ENCODE results near the gene MED22.
A peak's percentile ranks its signal among the peaks of the same experiment; 100 is the strongest.

The MED22 gene

GRCh38 chr9:133375724-133376654 lies 28.1 kb upstream of the MED22 start, which contains the start of the genes STKLD1 and SURF4 (continued):
- TF ChIP-seq ZSCAN30 (tag by site-specific recombination; IDR thresholded peaks at IDR 0.05): peak; percentile 79; the same call in 1 of the 2 replicates
- TF ChIP-seq, protein P1, sequence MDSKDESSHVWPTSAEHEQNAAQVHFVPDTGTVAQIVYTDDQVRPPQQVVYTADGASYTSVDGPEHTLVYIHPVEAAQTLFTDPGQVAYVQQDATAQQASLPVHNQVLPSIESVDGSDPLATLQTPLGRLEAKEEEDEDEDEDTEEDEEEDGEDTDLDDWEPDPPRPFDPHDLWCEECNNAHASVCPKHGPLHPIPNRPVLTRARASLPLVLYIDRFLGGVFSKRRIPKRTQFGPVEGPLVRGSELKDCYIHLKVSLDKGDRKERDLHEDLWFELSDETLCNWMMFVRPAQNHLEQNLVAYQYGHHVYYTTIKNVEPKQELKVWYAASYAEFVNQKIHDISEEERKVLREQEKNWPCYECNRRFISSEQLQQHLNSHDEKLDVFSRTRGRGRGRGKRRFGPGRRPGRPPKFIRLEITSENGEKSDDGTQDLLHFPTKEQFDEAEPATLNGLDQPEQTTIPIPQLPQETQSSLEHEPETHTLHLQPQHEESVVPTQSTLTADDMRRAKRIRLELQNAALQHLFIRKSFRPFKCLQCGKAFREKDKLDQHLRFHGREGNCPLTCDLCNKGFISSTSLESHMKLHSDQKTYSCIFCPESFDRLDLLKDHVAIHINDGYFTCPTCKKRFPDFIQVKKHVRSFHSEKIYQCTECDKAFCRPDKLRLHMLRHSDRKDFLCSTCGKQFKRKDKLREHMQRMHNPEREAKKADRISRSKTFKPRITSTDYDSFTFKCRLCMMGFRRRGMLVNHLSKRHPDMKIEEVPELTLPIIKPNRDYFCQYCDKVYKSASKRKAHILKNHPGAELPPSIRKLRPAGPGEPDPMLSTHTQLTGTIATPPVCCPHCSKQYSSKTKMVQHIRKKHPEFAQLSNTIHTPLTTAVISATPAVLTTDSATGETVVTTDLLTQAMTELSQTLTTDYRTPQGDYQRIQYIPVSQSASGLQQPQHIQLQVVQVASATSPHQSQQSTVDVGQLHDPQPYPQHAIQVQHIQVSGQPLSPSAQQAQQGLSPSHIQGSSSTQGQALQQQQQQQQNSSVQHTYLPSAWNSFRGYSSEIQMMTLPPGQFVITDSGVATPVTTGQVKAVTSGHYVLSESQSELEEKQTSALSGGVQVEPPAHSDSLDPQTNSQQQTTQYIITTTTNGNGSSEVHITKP (tag by site-specific recombination; IDR thresholded peaks at IDR 0.05): no peak
- no peak for TF ChIP-seq ZNF341 (tag by site-specific recombination; IDR thresholded peaks at IDR 0.05; ENCODE audit: low read depth)
- TF ChIP-seq ZNF398 (tag by site-specific recombination; IDR thresholded peaks at IDR 0.05): no peak
- TF ChIP-seq ZNF311 (tag by site-specific recombination; IDR thresholded peaks at IDR 0.05; ENCODE audit: borderline replicate concordance): no peak
- TF ChIP-seq ZNF624 (tag by site-specific recombination; IDR thresholded peaks at IDR 0.05): no peak
- TF ChIP-seq ZNF514 (tag by site-specific recombination; IDR thresholded peaks at IDR 0.05): no peak
- TF ChIP-seq ZNF473 (tag by site-specific recombination; IDR thresholded peaks at IDR 0.05): no peak
- TF ChIP-seq ZNF24 (tag by site-specific recombination; IDR thresholded peaks at IDR 0.05): no peak
- TF ChIP-seq, protein P2, sequence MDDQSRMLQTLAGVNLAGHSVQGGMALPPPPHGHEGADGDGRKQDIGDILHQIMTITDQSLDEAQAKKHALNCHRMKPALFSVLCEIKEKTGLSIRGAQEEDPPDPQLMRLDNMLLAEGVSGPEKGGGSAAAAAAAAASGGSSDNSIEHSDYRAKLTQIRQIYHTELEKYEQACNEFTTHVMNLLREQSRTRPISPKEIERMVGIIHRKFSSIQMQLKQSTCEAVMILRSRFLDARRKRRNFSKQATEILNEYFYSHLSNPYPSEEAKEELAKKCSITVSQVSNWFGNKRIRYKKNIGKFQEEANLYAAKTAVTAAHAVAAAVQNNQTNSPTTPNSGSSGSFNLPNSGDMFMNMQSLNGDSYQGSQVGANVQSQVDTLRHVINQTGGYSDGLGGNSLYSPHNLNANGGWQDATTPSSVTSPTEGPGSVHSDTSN (CRISPR knock-in tag; IDR thresholded peaks at IDR 0.05): 0 out of 2 replicates have a peak, but pooled peaks have one; percentile 18
- no peak for TF ChIP-seq ZNF184 (tag by site-specific recombination; IDR thresholded peaks at IDR 0.05)
- TF ChIP-seq SALL2 (tag by site-specific recombination; IDR thresholded peaks at IDR 0.05; ENCODE audit: borderline replicate concordance): no peak
- TF ChIP-seq KLF1 (tag by site-specific recombination; IDR thresholded peaks at IDR 0.05): peak; percentile 42; the same call in 1 of the 2 replicates
- TF ChIP-seq ZNF768 (tag by site-specific recombination; IDR thresholded peaks at IDR 0.05): no peak
- no peak for TF ChIP-seq SETDB1 (IDR thresholded peaks at IDR 0.05; ENCODE audit: insufficient read length, low read length)
- peak; percentile 97 for TF ChIP-seq GLIS2 (tag by site-specific recombination; IDR thresholded peaks at IDR 0.05)
- TF ChIP-seq ZNF692 (tag by site-specific recombination; IDR thresholded peaks at IDR 0.05): peak; percentile 100
- TF ChIP-seq ZNF701 (tag by site-specific recombination; IDR thresholded peaks at IDR 0.05): no peak
- no peak for TF ChIP-seq BCL11B (tag by site-specific recombination; IDR thresholded peaks at IDR 0.05; ENCODE audit: low read depth)
- no peak for TF ChIP-seq ZNF544 (tag by site-specific recombination; IDR thresholded peaks at IDR 0.05)
- no peak for TF ChIP-seq GLI2 (tag by site-specific recombination; IDR thresholded peaks at IDR 0.05; ENCODE audit: borderline replicate concordance, low read depth)
- no peak for TF ChIP-seq ZNF175 (tag by site-specific recombination; IDR thresholded peaks at IDR 0.05)
- TF ChIP-seq ZNF16 (tag by site-specific recombination; IDR thresholded peaks at IDR 0.05; ENCODE audit: low read depth): no peak
- peak; percentile 57 for TF ChIP-seq SP3 (tag by site-specific recombination; IDR thresholded peaks at IDR 0.05)
- TF ChIP-seq ZNF677 (tag by site-specific recombination; IDR thresholded peaks at IDR 0.05): no peak
- TF ChIP-seq, protein P3, sequence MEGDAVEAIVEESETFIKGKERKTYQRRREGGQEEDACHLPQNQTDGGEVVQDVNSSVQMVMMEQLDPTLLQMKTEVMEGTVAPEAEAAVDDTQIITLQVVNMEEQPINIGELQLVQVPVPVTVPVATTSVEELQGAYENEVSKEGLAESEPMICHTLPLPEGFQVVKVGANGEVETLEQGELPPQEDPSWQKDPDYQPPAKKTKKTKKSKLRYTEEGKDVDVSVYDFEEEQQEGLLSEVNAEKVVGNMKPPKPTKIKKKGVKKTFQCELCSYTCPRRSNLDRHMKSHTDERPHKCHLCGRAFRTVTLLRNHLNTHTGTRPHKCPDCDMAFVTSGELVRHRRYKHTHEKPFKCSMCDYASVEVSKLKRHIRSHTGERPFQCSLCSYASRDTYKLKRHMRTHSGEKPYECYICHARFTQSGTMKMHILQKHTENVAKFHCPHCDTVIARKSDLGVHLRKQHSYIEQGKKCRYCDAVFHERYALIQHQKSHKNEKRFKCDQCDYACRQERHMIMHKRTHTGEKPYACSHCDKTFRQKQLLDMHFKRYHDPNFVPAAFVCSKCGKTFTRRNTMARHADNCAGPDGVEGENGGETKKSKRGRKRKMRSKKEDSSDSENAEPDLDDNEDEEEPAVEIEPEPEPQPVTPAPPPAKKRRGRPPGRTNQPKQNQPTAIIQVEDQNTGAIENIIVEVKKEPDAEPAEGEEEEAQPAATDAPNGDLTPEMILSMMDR (tag by site-specific recombination; IDR thresholded peaks at IDR 0.05): no peak
- TF ChIP-seq ZNF747 (tag by site-specific recombination; IDR thresholded peaks at IDR 0.05): no peak
- no peak for TF ChIP-seq AEBP2 (tag by site-specific recombination; IDR thresholded peaks at IDR 0.05; ENCODE audit: borderline replicate concordance)

All from HEK293 (cell line).